OCI-LY3 (cell line): Measurements from ENCODE around the gene GIMAP4.

Experiments used
- CTCF ChIP-seq: fragments of 200-600, 300-600 bp; sonication (generic); IDR thresholded peaks from 2 replicates; pipeline ENCODE4 v1.5.1; 2014; ENCODE audit warnings: antibody characterized with exemption, low read length, low read depth
- EZH2phosphoT487 ChIP-seq: fragments of 200-600 bp; shearing (Covaris generic); IDR thresholded peaks from 2 replicates; pipeline ENCODE4 v1.6.1; 2018; ENCODE audit warnings: antibody characterized with exemption, mixed run types, low read depth

GRCh38 chr7:150585199-150585598, 18.0 kb downstream of the GIMAP4 start:
- TF ChIP-seq CTCF (no peak), EZH2phosphoT487 (no peak)
